H1 (cell line): Measurements from ENCODE around the gene TXNL4A. TPM values are rescaled to one million over a fixed set of nuclear protein-coding genes. Genes with fewer than 3 reads are reported as not detected.

Experiments used
- ATF2 ChIP-seq: IDR thresholded peaks from 2 replicates; pipeline ENCODE4 v1.6.1; 2012; ENCODE audit warnings: low read length, inconsistent platforms
- EP300 ChIP-seq, 2 experiments: IDR thresholded peaks; 1 replicate in 1 of 2; 2 replicates in 1 of 2; pipeline ENCODE4 v1.6.1; 2011 to 2012; ENCODE audit warnings: low read depth in 2 of 2, low read length in 2 of 2, mild to moderate bottlenecking in 2 of 2, borderline replicate concordance in 1 of 2, inconsistent platforms in 1 of 2, moderate library complexity in 1 of 2
- POLR2A ChIP-seq, 2 experiments: IDR thresholded peaks; 1 replicate in 1 of 2; 2 replicates in 1 of 2; pipeline ENCODE4 v1.6.1; 2011; ENCODE audit warnings: low read depth in 2 of 2, low read length in 2 of 2, mild to moderate bottlenecking in 2 of 2; ENCODE audit errors: control extremely low read depth in 1 of 2
- SRF ChIP-seq: IDR thresholded peaks from 2 replicates; pipeline ENCODE4 v1.6.1; 2011; ENCODE audit warnings: mild to moderate bottlenecking, low read depth, low read length, moderate library complexity
- polyA plus RNA-seq, 7 experiments: library from polyadenylated mRNA; depleted of rRNA in 3 of 7; stranded (reverse) in 5 of 7; unstranded in 2 of 7; fragments of >200 nt in 5 of 7; fragments of 200-250 nt in 2 of 7; gene quantifications; 1 replicate in 5 of 7; 2 replicates in 1 of 7; 4 replicates in 1 of 7; pipeline versions ENCODE4 v1.2.1 to v1.2.3, GENCODE V29; 2011 to 2013; ENCODE audit warnings: missing spikeins in 2 of 7, mixed read lengths in 2 of 7
- total RNA-seq: library from RNA; stranded (reverse); fragmentation: NEBNext Ultra II Directional; extraction: Animal tissue kit (Norgen Biotek cat#: 25700); gene quantifications from 2 replicates; pipeline ENCODE4 v1.2.1, GENCODE V29; 2021

Gene TXNL4A
- total and polyA plus RNA-seq, 2 of the 8 experiments (the other 6 are each of a cell fraction or from before 2014, with no cell fraction given): 169 to 181 TPM

DNA sequence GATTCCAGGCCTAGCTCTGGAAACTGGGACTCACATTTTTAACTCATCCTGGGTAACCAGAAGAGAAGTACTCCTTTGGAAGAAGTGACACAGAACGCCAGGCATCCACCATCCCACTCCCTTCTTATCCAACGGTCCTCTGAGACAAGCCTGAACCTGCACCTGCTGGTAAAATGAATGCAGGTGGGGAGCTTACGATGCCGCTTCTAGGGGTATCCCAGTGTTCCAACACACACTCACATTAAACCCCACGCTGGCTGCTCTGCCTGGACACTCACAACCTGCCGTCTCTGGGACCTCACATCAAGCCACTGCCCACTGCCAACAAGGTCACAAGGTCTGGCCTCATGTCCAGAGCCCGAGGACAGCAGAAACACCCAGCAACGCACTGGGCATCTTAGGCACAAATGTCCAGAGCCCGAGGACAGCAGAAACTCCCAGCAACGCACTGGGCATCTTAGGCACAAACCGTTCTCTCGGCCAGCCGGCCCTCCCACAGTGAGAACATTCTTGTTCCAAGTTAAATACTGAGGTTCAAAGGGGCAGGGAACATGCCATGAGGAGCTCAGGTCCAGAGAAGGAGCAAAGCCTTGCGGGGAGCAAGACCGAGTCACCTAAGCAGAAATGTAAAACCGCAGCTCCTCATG, 46.8 kb downstream of the TXNL4A start (continued):
- TF ChIP-seq ATF2: no peak
- no peak for TF ChIP-seq SRF
- no peak for TF ChIP-seq EP300 (IDR thresholded peaks at IDR 0.05; ENCODE audit: borderline replicate concordance in 1 of 2, low read depth in 2 of 2, low read length in 2 of 2)
- TF ChIP-seq POLR2A (IDR thresholded peaks at IDR 0.05; ENCODE audit: control extremely low read depth in 1 of 2, low read depth in 2 of 2, low read length in 2 of 2): no peak
